Measurements from ENCODE around the gene PPP1CC.

PPP1CC gene

GRCh38 chr12:110677982-110678381 is 64.7 kb downstream of the PPP1CC start:
- Mint-ChIP-seq H3K9me3 (peaks cover 3 to 7% of the 10 kb centered on the region in 2 donors), H3K27me3 (no peaks in the 10 kb centered on the region), H3K4me1 (peaks cover 61 to 94% of the 10 kb centered on the region in 2 donors), H3K36me3 (peaks cover 67 to 77% of the 10 kb centered on the region in 2 donors), H3K4me3 (peak overlapping the region; percentile 53 to 79), H3K27ac (peak overlapping the region; percentile 95)
- DNase-seq (no peak), ATAC-seq (replicated peaks) (peak; percentile 38 to 47)

- peak overlapping the region; percentile 53 to 79 for H3K4me3 Mint-ChIP-seq
- H3K36me3 Mint-ChIP-seq, result peaks cover 68 to 77% of the 10 kb centered on the region in 2 donors
- H3K27ac Mint-ChIP-seq, result peak overlapping the region; percentile 95
- H3K27me3 Mint-ChIP-seq, result no peaks in the 10 kb centered on the region
- DNase-seq, result peak; percentile 85
- peak; percentile 82 to 86 for ATAC-seq (replicated peaks)
- peaks cover 62 to 94% of the 10 kb centered on the region in 2 donors for H3K4me1 Mint-ChIP-seq
- peaks cover 5 to 7% of the 10 kb centered on the region in 2 donors for H3K9me3 Mint-ChIP-seq
Measured at GRCh38 chr12:110677206-110677911, 65.3 kb downstream of the PPP1CC start.

- Mint-ChIP-seq H3K27me3 (no peaks in the 10 kb centered on the region), H3K27ac (peak overlapping the region; percentile 95), H3K36me3 (peaks cover 68 to 78% of the 10 kb centered on the region in 2 donors), H3K4me3 (peak overlapping the region; percentile 53 to 79), H3K4me1 (peaks cover 64 to 95% of the 10 kb centered on the region in 2 donors), H3K9me3 (peaks cover 5 to 7% of the 10 kb centered on the region in 2 donors)
- DNase-seq (no peak), ATAC-seq (replicated peaks) (no peak)
Measured at GRCh38 chr12:110676171-110676570, 66.5 kb downstream of the PPP1CC start.

GRCh38 chr12:110670161-110670701 is 72.5 kb downstream of the PPP1CC start:
- Mint-ChIP-seq H3K27ac (peak overlapping the region; percentile 98), H3K4me1 (peaks cover 63 to 100% of the 10 kb centered on the region in 2 donors), H3K36me3 (peaks cover 81 to 92% of the 10 kb centered on the region in 2 donors), H3K27me3 (no peaks in the 10 kb centered on the region), H3K4me3 (peak overlapping the region; percentile 78 to 83), H3K9me3 (peaks cover 6 to 11% of the 10 kb centered on the region in 2 donors)
- ATAC-seq (replicated peaks) (peak; percentile 56 to 65), DNase-seq (peak; percentile 63)
